ENCODE data around the gene SCARB1. TPM values are rescaled to one million over a fixed set of nuclear protein-coding genes. Genes with fewer than 3 reads are reported as not detected.

Gene SCARB1
- total and polyA plus RNA-seq, 2 of the 13 experiments (the other 11 are each of a cell fraction or from before 2014, with no cell fraction given): 63.4 to 160 TPM

DNA sequence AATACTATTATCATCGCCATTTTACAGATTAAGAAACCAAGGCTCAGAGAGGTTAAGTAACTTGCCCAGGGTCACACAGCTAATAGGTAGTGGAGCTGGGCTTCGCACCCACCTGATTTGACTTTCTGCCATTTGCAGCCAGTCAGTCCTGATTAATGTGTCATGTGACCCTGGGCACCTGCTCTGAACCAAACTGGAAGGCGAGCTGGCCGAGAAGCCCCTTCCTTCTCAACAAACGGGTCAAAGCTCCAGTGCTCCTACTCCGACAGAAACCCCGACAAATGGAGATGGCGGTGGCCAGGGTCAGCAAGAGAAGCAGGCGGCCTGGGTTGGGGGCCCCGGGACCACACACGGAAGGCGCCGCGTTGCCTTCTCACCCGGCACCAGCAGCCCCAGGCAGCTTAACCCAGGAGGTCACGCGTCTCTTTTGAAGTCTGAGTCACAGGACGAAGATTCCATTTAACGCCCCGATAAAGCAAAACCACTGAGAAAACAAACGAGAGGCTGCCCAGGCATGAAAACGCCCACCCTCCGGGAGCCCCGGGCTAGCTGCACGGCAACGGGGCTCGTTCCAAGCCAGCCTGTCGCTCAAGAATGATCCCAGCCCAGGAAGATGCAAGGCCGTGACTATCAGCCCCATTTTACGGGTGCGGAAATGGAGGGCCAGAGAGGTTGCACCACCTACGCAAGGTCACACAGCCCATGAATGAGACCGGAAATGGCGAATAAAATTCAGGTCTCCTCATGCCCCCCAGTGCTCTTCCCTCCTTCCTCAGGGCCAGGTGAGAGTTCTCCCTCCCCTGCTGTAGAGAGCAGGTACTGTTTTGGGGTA is 124.8 kb downstream of the SCARB1 start (continued):
- no peak for TF ChIP-seq ZFP62 (CRISPR knock-in tag; IDR thresholded peaks at IDR 0.05)
- peak; percentile 9; the same call in 1 of the 2 replicates for TF ChIP-seq RAD51 (IDR thresholded peaks at IDR 0.05; ENCODE audit: borderline replicate concordance)
- TF ChIP-seq ZNF501 (CRISPR knock-in tag; IDR thresholded peaks at IDR 0.05): no peak
- no peak for TF ChIP-seq ARID2 (CRISPR knock-in tag; IDR thresholded peaks at IDR 0.05; ENCODE audit: borderline replicate concordance)
- TF ChIP-seq, protein P1, sequence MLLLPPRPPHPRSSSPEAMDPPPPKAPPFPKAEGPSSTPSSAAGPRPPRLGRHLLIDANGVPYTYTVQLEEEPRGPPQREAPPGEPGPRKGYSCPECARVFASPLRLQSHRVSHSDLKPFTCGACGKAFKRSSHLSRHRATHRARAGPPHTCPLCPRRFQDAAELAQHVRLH (CRISPR knock-in tag; IDR thresholded peaks at IDR 0.05; ENCODE audit: borderline replicate concordance, low read depth): 0 out of 2 replicates have a peak, but pooled peaks have one; percentile 35
- TF ChIP-seq ELF3 (CRISPR knock-in tag; IDR thresholded peaks at IDR 0.05): 0 out of 2 replicates have a peak, but pooled peaks have one; percentile 47
- no peak for TF ChIP-seq ZNF850 (CRISPR knock-in tag; conservative IDR thresholded peaks at IDR 0.05)
- TF ChIP-seq ZNF674 (CRISPR knock-in tag; IDR thresholded peaks at IDR 0.05; ENCODE audit: low read depth): no peak
- TF ChIP-seq KDM6A (CRISPR knock-in tag; IDR thresholded peaks at IDR 0.05; ENCODE audit: low read depth): no peak
- TF ChIP-seq, protein P2, sequence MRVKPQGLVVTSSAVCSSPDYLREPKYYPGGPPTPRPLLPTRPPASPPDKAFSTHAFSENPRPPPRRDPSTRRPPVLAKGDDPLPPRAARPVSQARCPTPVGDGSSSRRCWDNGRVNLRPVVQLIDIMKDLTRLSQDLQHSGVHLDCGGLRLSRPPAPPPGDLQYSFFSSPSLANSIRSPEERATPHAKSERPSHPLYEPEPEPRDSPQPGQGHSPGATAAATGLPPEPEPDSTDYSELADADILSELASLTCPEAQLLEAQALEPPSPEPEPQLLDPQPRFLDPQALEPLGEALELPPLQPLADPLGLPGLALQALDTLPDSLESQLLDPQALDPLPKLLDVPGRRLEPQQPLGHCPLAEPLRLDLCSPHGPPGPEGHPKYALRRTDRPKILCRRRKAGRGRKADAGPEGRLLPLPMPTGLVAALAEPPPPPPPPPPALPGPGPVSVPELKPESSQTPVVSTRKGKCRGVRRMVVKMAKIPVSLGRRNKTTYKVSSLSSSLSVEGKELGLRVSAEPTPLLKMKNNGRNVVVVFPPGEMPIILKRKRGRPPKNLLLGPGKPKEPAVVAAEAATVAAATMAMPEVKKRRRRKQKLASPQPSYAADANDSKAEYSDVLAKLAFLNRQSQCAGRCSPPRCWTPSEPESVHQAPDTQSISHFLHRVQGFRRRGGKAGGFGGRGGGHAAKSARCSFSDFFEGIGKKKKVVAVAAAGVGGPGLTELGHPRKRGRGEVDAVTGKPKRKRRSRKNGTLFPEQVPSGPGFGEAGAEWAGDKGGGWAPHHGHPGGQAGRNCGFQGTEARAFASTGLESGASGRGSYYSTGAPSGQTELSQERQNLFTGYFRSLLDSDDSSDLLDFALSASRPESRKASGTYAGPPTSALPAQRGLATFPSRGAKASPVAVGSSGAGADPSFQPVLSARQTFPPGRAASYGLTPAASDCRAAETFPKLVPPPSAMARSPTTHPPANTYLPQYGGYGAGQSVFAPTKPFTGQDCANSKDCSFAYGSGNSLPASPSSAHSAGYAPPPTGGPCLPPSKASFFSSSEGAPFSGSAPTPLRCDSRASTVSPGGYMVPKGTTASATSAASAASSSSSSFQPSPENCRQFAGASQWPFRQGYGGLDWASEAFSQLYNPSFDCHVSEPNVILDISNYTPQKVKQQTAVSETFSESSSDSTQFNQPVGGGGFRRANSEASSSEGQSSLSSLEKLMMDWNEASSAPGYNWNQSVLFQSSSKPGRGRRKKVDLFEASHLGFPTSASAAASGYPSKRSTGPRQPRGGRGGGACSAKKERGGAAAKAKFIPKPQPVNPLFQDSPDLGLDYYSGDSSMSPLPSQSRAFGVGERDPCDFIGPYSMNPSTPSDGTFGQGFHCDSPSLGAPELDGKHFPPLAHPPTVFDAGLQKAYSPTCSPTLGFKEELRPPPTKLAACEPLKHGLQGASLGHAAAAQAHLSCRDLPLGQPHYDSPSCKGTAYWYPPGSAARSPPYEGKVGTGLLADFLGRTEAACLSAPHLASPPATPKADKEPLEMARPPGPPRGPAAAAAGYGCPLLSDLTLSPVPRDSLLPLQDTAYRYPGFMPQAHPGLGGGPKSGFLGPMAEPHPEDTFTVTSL (CRISPR knock-in tag; IDR thresholded peaks at IDR 0.05; ENCODE audit: borderline replicate concordance): peak; percentile 33; the same call in 1 of the 2 replicates
- no peak for TF ChIP-seq ZNF10 (CRISPR knock-in tag; IDR thresholded peaks at IDR 0.05; ENCODE audit: borderline replicate concordance, low read depth)
- TF ChIP-seq, protein P3, sequence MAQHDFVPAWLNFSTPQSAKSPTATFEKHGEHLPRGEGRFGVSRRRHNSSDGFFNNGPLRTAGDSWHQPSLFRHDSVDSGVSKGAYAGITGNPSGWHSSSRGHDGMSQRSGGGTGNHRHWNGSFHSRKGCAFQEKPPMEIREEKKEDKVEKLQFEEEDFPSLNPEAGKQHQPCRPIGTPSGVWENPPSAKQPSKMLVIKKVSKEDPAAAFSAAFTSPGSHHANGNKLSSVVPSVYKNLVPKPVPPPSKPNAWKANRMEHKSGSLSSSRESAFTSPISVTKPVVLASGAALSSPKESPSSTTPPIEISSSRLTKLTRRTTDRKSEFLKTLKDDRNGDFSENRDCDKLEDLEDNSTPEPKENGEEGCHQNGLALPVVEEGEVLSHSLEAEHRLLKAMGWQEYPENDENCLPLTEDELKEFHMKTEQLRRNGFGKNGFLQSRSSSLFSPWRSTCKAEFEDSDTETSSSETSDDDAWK (CRISPR knock-in tag; IDR thresholded peaks at IDR 0.05): no peak
- TF ChIP-seq ZMYM3 (CRISPR knock-in tag; IDR thresholded peaks at IDR 0.05): peak; percentile 86
- no peak for TF ChIP-seq NR0B2 (CRISPR knock-in tag; IDR thresholded peaks at IDR 0.05)
- peak; percentile 50; the same call in 1 of the 2 replicates for TF ChIP-seq IKZF5 (CRISPR knock-in tag; IDR thresholded peaks at IDR 0.05)
- no peak for TF ChIP-seq SKIL (CRISPR knock-in tag; IDR thresholded peaks at IDR 0.05; ENCODE audit: borderline replicate concordance)
- no peak for TF ChIP-seq CC2D1A (CRISPR knock-in tag; IDR thresholded peaks at IDR 0.05)
- no peak for TF ChIP-seq NFYB (CRISPR knock-in tag; IDR thresholded peaks at IDR 0.05)
